ENCODE results near the gene KIAA1191.

GRCh38 chr5:176342766-176343458, 18.7 kb downstream of the KIAA1191 start:
- no peak for TF ChIP-seq ZNF565 (CRISPR knock-in tag; conservative IDR thresholded peaks at IDR 0.05; ENCODE audit: low read depth)
- TF ChIP-seq ZFP30 (CRISPR knock-in tag; IDR thresholded peaks at IDR 0.05): no peak
- no peak for TF ChIP-seq BACH2 (CRISPR knock-in tag; IDR thresholded peaks at IDR 0.05; ENCODE audit: borderline replicate concordance)
- no peak for TF ChIP-seq TCF4 (CRISPR knock-in tag; IDR thresholded peaks at IDR 0.05; ENCODE audit: borderline replicate concordance)
- no peak for TF ChIP-seq ISL1 (CRISPR knock-in tag; IDR thresholded peaks at IDR 0.05)
- no peak for TF ChIP-seq ZNF70 (CRISPR knock-in tag; IDR thresholded peaks at IDR 0.05)
- no peak for TF ChIP-seq RARB (CRISPR knock-in tag; IDR thresholded peaks at IDR 0.05)
- TF ChIP-seq ZC3H10 (CRISPR knock-in tag; IDR thresholded peaks at IDR 0.05): no peak
- no peak for TF ChIP-seq SNAI2 (CRISPR knock-in tag; IDR thresholded peaks at IDR 0.05)
- no peak for TF ChIP-seq CREB5 (CRISPR knock-in tag; IDR thresholded peaks at IDR 0.05; ENCODE audit: low read depth)
